RWPE2 (cell line): ENCODE measurements around the gene GRIK2.

ENCODE experiments used
- ATAC-seq: fragments of 200-7000 bp; cut with Tn5 transposase; 3 replicates; pipeline ENCODE4 v1.9.1; 2021; ENCODE audit warnings: low read depth
- DNase-seq: peaks from one replicate; pipeline ENCODE4 v3.0.0-alpha.2; 2020; ENCODE audit warnings: low spot score
- H3K27ac ChIP-seq: fragments of 450-650 bp; 2 replicates; pipeline ENCODE4 v1.5.1; 2017; ENCODE audit warnings: mild to moderate bottlenecking; ENCODE audit not compliant: poor library complexity, severe bottlenecking
- H3K27me3 ChIP-seq: fragments of 250-450 bp; sonication (Bioruptor Pico); 2 replicates; pipeline ENCODE4 v1.5.1; 2021; ENCODE audit warnings: mild to moderate bottlenecking, moderate library complexity; ENCODE audit not compliant: insufficient read depth, poor library complexity, severe bottlenecking
- H3K36me3 ChIP-seq: fragments of 250-450 bp; sonication (Bioruptor Pico); 2 replicates; pipeline ENCODE4 v1.5.1; 2020; ENCODE audit warnings: low read depth, mild to moderate bottlenecking, moderate library complexity
- H3K4me1 ChIP-seq: fragments of 250-450 bp; sonication (Bioruptor Pico); 2 replicates; pipeline ENCODE4 v1.5.1; 2021; ENCODE audit warnings: mild to moderate bottlenecking, moderate library complexity; ENCODE audit not compliant: insufficient read depth, poor library complexity, severe bottlenecking
- H3K4me3 ChIP-seq: fragments of 250-450 bp; sonication (Bioruptor Pico); 2 replicates; pipeline ENCODE4 v1.5.1; 2021; ENCODE audit warnings: mild to moderate bottlenecking, moderate library complexity; ENCODE audit not compliant: severe bottlenecking
- H3K9me3 ChIP-seq: fragments of 250-450 bp; sonication (Bioruptor Pico); 2 replicates; pipeline ENCODE4 v1.5.1; 2021; ENCODE audit warnings: mild to moderate bottlenecking, moderate library complexity; ENCODE audit not compliant: severe bottlenecking
- CTCF ChIP-seq: fragments of 450-650 bp; IDR thresholded peaks from one replicate; pipeline ENCODE4 v1.5.1; 2017; ENCODE audit warnings: mild to moderate bottlenecking, moderate library complexity; ENCODE audit not compliant: poor library complexity, severe bottlenecking

Gene GRIK2

GRCh38 chr6:101401792-101402621, 8.5 kb downstream of the GRIK2 start:
- H3K4me1 ChIP-seq: no peaks in the 10 kb centered on the region
- H3K27me3 ChIP-seq: no peaks in the 10 kb centered on the region
- DNase-seq (no peak), ATAC-seq (no peak)
- H3K9me3 ChIP-seq: no peaks in the 10 kb centered on the region
- no peak for TF ChIP-seq CTCF
- H3K4me3 ChIP-seq: no peak overlapping the region
- H3K36me3 ChIP-seq: no peaks in the 10 kb centered on the region
- no peak overlapping the region for H3K27ac ChIP-seq

- Histone ChIP-seq H3K4me3 (no peak overlapping the region), H3K27ac (no peak overlapping the region), H3K27me3 (no peaks in the 10 kb centered on the region), H3K9me3 (no peaks in the 10 kb centered on the region), H3K4me1 (no peaks in the 10 kb centered on the region), H3K36me3 (no peaks in the 10 kb centered on the region)
- no peak for ATAC-seq
- TF ChIP-seq CTCF: no peak
- no peak for DNase-seq
Measured at GRCh38 chr6:101402622-101403031, 9.1 kb downstream of the GRIK2 start.

- H3K27me3 ChIP-seq: no peaks in the 10 kb centered on the region
- no peak overlapping the region for H3K4me3 ChIP-seq
- H3K9me3 ChIP-seq: no peaks in the 10 kb centered on the region
- no peaks in the 10 kb centered on the region for H3K4me1 ChIP-seq
- no peak overlapping the region for H3K27ac ChIP-seq
- DNase-seq: no peak
- ATAC-seq: no peak
- no peaks in the 10 kb centered on the region for H3K36me3 ChIP-seq
- no peak for TF ChIP-seq CTCF
Measured at GRCh38 chr6:101403216-101403945, 9.9 kb downstream of the GRIK2 start.

GRCh38 chr6:101404775-101405174, 11.3 kb downstream of the GRIK2 start:
- Histone ChIP-seq H3K27ac (no peak overlapping the region), H3K4me3 (no peak overlapping the region), H3K4me1 (no peaks in the 10 kb centered on the region), H3K36me3 (no peaks in the 10 kb centered on the region), H3K27me3 (no peaks in the 10 kb centered on the region), H3K9me3 (no peaks in the 10 kb centered on the region)
- TF ChIP-seq CTCF: no peak
- DNase-seq: no peak
- no peak for ATAC-seq
